Measurements from ENCODE around the gene FSTL1.

GRCh38 chr3:120432150-120432860 lies 18.5 kb downstream of the FSTL1 start:
- TF ChIP-seq CTCF (IDR thresholded peaks at IDR 0.05) (no peak), POLR2A (IDR thresholded peaks at IDR 0.05) (no peak)
